K562 (cell line): ENCODE results near the gene TULP1. TPM values are rescaled to one million over a fixed set of nuclear protein-coding genes. Genes with fewer than 3 reads are reported as not detected.

Experiments
- BRF1 ChIP-seq: IDR thresholded peaks from 3 replicates; pipeline ENCODE4 v1.6.1; 2011; ENCODE audit warnings: borderline replicate concordance, mild to moderate bottlenecking; ENCODE audit not compliant: insufficient read length; ENCODE audit errors: extremely low read depth
- CHD2 ChIP-seq: IDR thresholded peaks from 2 replicates; pipeline ENCODE4 v1.6.1; 2011; ENCODE audit warnings: low read depth, low read length
- CTCFL ChIP-seq: IDR thresholded peaks from 2 replicates; pipeline ENCODE4 v1.6.1; 2011; ENCODE audit warnings: borderline replicate concordance, low read depth, mild to moderate bottlenecking, moderate library complexity, low read length; ENCODE audit not compliant: insufficient read depth, poor library complexity, severe bottlenecking
- ELF1 ChIP-seq: fragments of 200-800 bp; sonication (Bioruptor generic); IDR thresholded peaks from 2 replicates; pipeline ENCODE4 v1.6.1; 2016; ENCODE audit warnings: missing genetic modification characterization, missing compliant biosample characterization
- GABPA ChIP-seq: fragments of 200-800 bp; sonication (Bioruptor generic); conservative IDR thresholded peaks from 2 replicates; pipeline ENCODE4 v1.6.1; 2016; ENCODE audit warnings: low read depth, missing genetic modification characterization, missing compliant biosample characterization
- GABPB2 ChIP-seq: fragments of 250-450 bp; sonication (Bioruptor Pico); conservative IDR thresholded peaks from 2 replicates; pipeline ENCODE4 v1.5.1; 2021; ENCODE audit warnings: mild to moderate bottlenecking
- HDAC8 ChIP-seq: fragments of 450-650 bp; IDR thresholded peaks from 2 replicates; pipeline ENCODE4 v1.6.1; 2016; ENCODE audit warnings: mild to moderate bottlenecking, missing genetic modification characterization, moderate library complexity, missing compliant biosample characterization
- HMGN3 ChIP-seq: IDR thresholded peaks from 2 replicates; pipeline ENCODE4 v1.6.1; 2011; ENCODE audit warnings: borderline replicate concordance, low read depth, mild to moderate bottlenecking, mixed read lengths, low read length; ENCODE audit not compliant: insufficient read length; ENCODE audit errors: extremely low read depth
- JUNB ChIP-seq: fragments of 450-650 bp; formaldehyde crosslinking; conservative IDR thresholded peaks from 2 replicates; pipeline ENCODE4 v1.4.0; 2020; ENCODE audit warnings: mild to moderate bottlenecking
- NR3C1 ChIP-seq: sonication (generic); formaldehyde crosslinking; IDR thresholded peaks from 2 replicates; pipeline ENCODE4 v1.8.1; 2022; ENCODE audit warnings: missing genetic modification reagents
- PBX2 ChIP-seq, 2 experiments: IDR thresholded peaks in 1 of 2; conservative IDR thresholded peaks in 1 of 2; 2 replicates each; pipeline ENCODE4 v1.6.1; 2016; ENCODE audit warnings: low read depth in 2 of 2, mild to moderate bottlenecking in 1 of 2, missing compliant biosample characterization in 1 of 2, missing genetic modification characterization in 1 of 2, moderate library complexity in 1 of 2
- POLR2B ChIP-seq: fragments of 450-650 bp; IDR thresholded peaks from 2 replicates; pipeline ENCODE4 v1.6.1; 2018; ENCODE audit warnings: low read depth; ENCODE audit not compliant: partially characterized antibody
- SAP30 ChIP-seq: fragments of 200-600 bp; sonication (generic); IDR thresholded peaks from 2 replicates; pipeline ENCODE4 v1.6.1; 2012; ENCODE audit warnings: borderline replicate concordance, low read depth, mild to moderate bottlenecking, moderate library complexity, low read length, control low read depth, inconsistent platforms; ENCODE audit not compliant: insufficient read depth, poor library complexity, severe bottlenecking
- SMAD4 ChIP-seq: fragments of 250-450 bp; sonication (Bioruptor Pico); conservative IDR thresholded peaks from 2 replicates; pipeline ENCODE4 v1.8.0; 2021; ENCODE audit warnings: inconsistent platforms, mild to moderate bottlenecking, moderate library complexity
- SRSF1 ChIP-seq: fragments of 200-400 bp; formaldehyde crosslinking; IDR thresholded peaks from 2 replicates; pipeline ENCODE4 v1.6.1; 2017; ENCODE audit warnings: mild to moderate bottlenecking, low read depth, low read length, moderate library complexity
- STAT5A ChIP-seq: IDR thresholded peaks from 2 replicates; pipeline ENCODE4 v1.6.1; 2012; ENCODE audit warnings: low read length, inconsistent platforms, borderline replicate concordance
- TAF1 ChIP-seq: IDR thresholded peaks from 2 replicates; pipeline ENCODE4 v1.6.1; 2011; ENCODE audit warnings: mild to moderate bottlenecking, low read length, moderate library complexity; ENCODE audit not compliant: insufficient read depth, control insufficient read depth, severe bottlenecking; ENCODE audit errors: extremely low read depth
- THRA ChIP-seq: fragments of 450-650 bp; IDR thresholded peaks from 2 replicates; pipeline ENCODE4 v1.6.1; 2017; ENCODE audit warnings: mild to moderate bottlenecking, moderate library complexity
- ZBTB1 ChIP-seq: sonication (generic); formaldehyde crosslinking; IDR thresholded peaks from 2 replicates; pipeline ENCODE4 v1.8.1; 2023; ENCODE audit warnings: missing genetic modification reagents, low read depth, mild to moderate bottlenecking, borderline replicate concordance
- ZNF165 ChIP-seq: fragments of 250-450 bp; sonication (Bioruptor Pico); IDR thresholded peaks from 2 replicates; pipeline ENCODE4 v1.4.0; 2020; ENCODE audit warnings: borderline replicate concordance
- ZNF57 ChIP-seq: fragments of 450-650 bp; formaldehyde crosslinking; IDR thresholded peaks from 2 replicates; pipeline ENCODE4 v1.4.0; 2020; ENCODE audit warnings: mild to moderate bottlenecking, moderate library complexity
- polyA plus RNA-seq, 8 experiments: library from polyadenylated mRNA; depleted of rRNA in 4 of 8; stranded (reverse) in 5 of 8; unstranded in 3 of 8; fragments of >200 nt; fragmentation: Nextera tagmentation in 2 of 8; fragmentation: Illumina TruSeq in 1 of 8; extraction: Ambion mirVana in 2 of 8; extraction: Trizol in 1 of 8; gene quantifications; 2 replicates each; pipeline versions ENCODE4 v1.2.1 to v1.2.3, GENCODE V29; 2011 to 2014; ENCODE audit warnings: inconsistent platforms in 1 of 8, missing spikeins in 1 of 8
- total RNA-seq, 7 experiments: library from RNA; depleted of rRNA in 6 of 7; stranded (reverse); fragments of >200 nt in 6 of 7; fragmentation: Illumina TruSeq in 2 of 7; extraction: Trizol in 2 of 7; gene quantifications; 2 replicates each; pipeline versions ENCODE4 v1.2.1 to v1.2.3, GENCODE V29; 2011 to 2021; ENCODE audit warnings: low replicate concordance in 1 of 7

TULP1 gene
- total and polyA plus RNA-seq, 9 of the 15 experiments (the other 6 are each of a cell fraction or from before 2014, with no cell fraction given), result 0.06 to 0.17 (median 0.09) TPM; not detected in 6

- no peak for TF ChIP-seq STAT5A
- TF ChIP-seq POLR2B, result no peak
- no peak for TF ChIP-seq CHD2
- TF ChIP-seq ELF1 (tag), result no peak
- TF ChIP-seq JUNB (CRISPR knock-in tag), result no peak
- TF ChIP-seq CTCFL, result no peak
- peak; percentile 45 for TF ChIP-seq SAP30
- peak; percentile 32 for TF ChIP-seq TAF1
- TF ChIP-seq GABPB2 (CRISPR knock-in tag), result no peak; the same call in 1 of the 2 replicates
- no peak for TF ChIP-seq THRA
- no peak for TF ChIP-seq HMGN3
- no peak for TF ChIP-seq NR3C1 (CRISPR knock-in tag)
- TF ChIP-seq BRF1, result no peak
- peak; percentile 19; the same call in 1 of the 2 replicates for TF ChIP-seq ZBTB1
- TF ChIP-seq PBX2 (CRISPR knock-in tag; IDR thresholded peaks at IDR 0.05; ENCODE audit: low read depth), result no peak
- no peak for TF ChIP-seq PBX2 (tag; conservative IDR thresholded peaks at IDR 0.05; ENCODE audit: low read depth)
- no peak for TF ChIP-seq HDAC8 (tag)
- no peak; the same call in 1 of the 2 replicates for TF ChIP-seq SMAD4 (CRISPR knock-in tag)
- no peak for TF ChIP-seq ZNF165 (CRISPR knock-in tag)
- no peak for TF ChIP-seq GABPA (tag)
- TF ChIP-seq ZNF57 (CRISPR knock-in tag), result no peak
- TF ChIP-seq SRSF1, result no peak
Observed at GRCh38 chr6:35498422-35499067, 14.2 kb downstream of the TULP1 start (continued).
